ENCODE measurements around the gene MEIS2. TPM values are rescaled to one million over a fixed set of nuclear protein-coding genes. Genes with fewer than 3 reads are reported as not detected.

Gene MEIS2
- polyA plus RNA-seq, 2 of the 4 experiments (the other 2 are of a cell fraction): 7.3 to 11.1 TPM

DNA sequence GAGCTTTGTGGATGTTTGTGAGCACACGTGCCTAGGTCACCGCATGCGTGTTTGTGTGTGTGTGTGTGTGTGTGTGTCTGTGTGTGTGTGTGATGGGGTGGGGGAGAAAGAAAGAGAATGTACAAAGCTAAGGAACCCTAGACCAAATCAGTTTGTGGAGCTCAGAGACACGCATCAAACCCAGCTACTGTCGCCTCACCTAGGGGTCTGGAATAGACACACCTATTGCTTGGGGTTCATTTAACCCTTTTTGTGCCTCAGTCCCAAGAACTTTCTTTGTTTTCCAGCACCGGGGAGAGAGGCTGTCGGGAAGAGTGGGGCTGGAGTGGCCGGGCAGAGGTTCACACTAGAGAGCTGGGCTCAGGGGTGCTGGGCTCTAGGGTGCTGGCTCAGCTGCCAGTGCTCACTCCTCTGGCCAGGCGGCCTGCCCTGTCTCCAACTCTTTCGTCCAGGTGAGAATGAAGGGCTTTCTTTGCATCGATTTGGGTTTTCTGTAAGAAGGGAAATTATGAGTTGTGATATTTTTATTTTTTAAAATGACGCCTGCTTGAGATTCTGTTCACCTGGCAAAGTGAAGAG lies 221.6 kb downstream of the MEIS2 start:
- Histone ChIP-seq H3K27ac (no peak overlapping the region), H3K4me1 (no peaks in the 10 kb centered on the region), H3K4me3 (no peak overlapping the region), H3K9me3 (no peaks in the 10 kb centered on the region), H3K4me2 (no peak overlapping the region)
- DNase-seq (ENCODE audit: low read depth in 1 of 2, low spot score in 1 of 2) (no peak), ATAC-seq (no peak), FAIRE-seq (no peak)
- 89% methylated on average over 12 of the region's 12 CpGs for WGBS (ENCODE audit: missing lambda C conversion rate)
- ChIA-PET CTCF (interaction anchor here (0.6 to 1.6 kb wide), 3 partner anchors 14 to 255 kb away, joined by 3 to 4 read pairs (median 3); no protein-coding TSS in a partner anchor), POLR2A (no interaction called here)
- TF ChIP-seq SREBF2 (IDR thresholded peaks at IDR 0.05) (no peak), POLR2A (IDR thresholded peaks at IDR 0.05; ENCODE audit: low read length) (no peak), CBX8 (IDR thresholded peaks at IDR 0.05) (no peak), SMC3 (IDR thresholded peaks at IDR 0.05) (no peak), ZC3H11A (IDR thresholded peaks at IDR 0.05) (no peak), PHF8 (IDR thresholded peaks at IDR 0.05; ENCODE audit: borderline replicate concordance, low read depth) (no peak), CHD4 (IDR thresholded peaks at IDR 0.05; ENCODE audit: borderline replicate concordance) (no peak), GATA3 (IDR thresholded peaks at IDR 0.05; ENCODE audit: borderline replicate concordance) (no peak), EP300 (IDR thresholded peaks at IDR 0.05) (no peak), FOSB (CRISPR knock-in tag; IDR thresholded peaks at IDR 0.05) (no peak), NPAS2 (CRISPR knock-in tag; IDR thresholded peaks at IDR 0.05; ENCODE audit: borderline replicate concordance) (no peak), MAZ (IDR thresholded peaks at IDR 0.05; ENCODE audit: borderline replicate concordance, low read depth, low read length) (no peak)
- TF ChIP-seq, protein P1, sequence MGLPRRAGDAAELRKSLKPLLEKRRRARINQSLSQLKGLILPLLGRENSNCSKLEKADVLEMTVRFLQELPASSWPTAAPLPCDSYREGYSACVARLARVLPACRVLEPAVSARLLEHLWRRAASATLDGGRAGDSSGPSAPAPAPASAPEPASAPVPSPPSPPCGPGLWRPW (IDR thresholded peaks at IDR 0.05): no peak
- TF ChIP-seq, protein P2, sequence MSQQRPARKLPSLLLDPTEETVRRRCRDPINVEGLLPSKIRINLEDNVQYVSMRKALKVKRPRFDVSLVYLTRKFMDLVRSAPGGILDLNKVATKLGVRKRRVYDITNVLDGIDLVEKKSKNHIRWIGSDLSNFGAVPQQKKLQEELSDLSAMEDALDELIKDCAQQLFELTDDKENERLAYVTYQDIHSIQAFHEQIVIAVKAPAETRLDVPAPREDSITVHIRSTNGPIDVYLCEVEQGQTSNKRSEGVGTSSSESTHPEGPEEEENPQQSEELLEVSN (IDR thresholded peaks at IDR 0.05; ENCODE audit: borderline replicate concordance, low read depth): no peak
- TF ChIP-seq, protein P3, sequence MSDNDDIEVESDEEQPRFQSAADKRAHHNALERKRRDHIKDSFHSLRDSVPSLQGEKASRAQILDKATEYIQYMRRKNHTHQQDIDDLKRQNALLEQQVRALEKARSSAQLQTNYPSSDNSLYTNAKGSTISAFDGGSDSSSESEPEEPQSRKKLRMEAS (IDR thresholded peaks at IDR 0.05): no peak

DNA sequence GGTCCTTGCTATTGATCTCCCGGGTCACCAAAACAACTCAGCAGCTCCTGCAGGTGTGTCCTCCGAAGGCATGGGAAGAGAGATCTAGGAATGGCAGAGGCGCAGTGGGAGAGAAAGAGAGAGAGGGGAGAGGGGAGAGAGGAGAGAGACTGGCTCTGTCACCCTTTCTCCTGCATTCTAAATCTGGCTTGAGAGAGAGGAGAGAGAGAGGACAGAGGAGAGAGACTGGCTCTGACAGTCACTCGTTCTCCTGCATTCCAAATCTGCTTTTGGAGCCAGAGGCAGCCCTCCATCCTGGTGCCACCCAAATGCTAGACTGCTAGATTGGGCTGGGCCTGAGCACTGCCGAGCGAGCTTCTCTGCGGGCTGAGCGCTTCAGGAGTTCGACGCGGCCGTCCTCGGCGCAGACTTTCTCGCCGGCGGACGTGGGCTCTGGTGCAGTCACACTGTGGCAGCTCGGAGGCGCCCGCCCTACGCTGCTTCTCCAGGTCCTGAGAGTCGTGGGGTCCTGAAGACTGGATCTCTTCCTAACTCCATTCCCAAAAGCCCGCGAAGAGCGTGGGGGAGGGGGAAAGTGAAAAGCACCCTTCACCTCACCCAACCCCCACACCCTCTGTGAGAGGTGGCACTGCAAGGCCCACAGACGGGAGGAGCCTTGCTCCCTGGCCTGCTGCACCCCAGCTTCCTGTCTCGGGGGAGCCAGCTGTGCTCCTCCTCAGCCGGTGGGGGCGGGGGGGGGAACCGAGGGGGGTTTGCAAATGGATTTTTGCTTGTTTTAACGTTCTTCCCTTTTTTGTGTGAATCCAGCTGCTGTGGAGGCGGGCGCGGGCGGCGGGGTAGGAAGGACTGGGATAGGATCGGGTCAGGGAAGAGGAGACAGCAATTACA lies 222.3 kb downstream of the MEIS2 start:
- H3K4me3 ChIP-seq: no peak overlapping the region

DNA sequence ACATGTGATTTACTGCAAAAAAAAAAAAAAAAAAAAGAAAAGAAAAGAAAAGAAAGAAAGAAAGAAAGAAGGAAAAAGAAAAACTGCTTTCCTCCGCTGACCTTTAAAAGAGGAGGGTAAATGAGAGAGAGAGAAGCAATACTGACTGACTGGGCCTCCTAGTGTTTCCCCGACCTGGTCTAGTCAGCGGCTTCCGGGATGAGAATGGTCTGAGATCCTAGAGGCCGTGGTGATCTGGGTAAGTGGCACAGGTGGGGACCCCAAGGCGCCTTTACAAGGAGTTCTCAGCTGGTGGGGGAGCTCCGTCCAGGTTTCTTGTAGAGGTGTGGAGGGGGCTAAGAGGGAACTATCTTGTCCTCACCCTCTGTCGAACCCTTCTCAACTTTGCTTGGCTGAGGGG lies 223.1 kb downstream of the MEIS2 start:
- TF ChIP-seq POLR2A (IDR thresholded peaks at IDR 0.05; ENCODE audit: low read length) (no peak), RARB (CRISPR knock-in tag; IDR thresholded peaks at IDR 0.05) (no peak), ZC3H11A (IDR thresholded peaks at IDR 0.05) (no peak), CHD4 (IDR thresholded peaks at IDR 0.05; ENCODE audit: borderline replicate concordance) (no peak), MYC (IDR thresholded peaks at IDR 0.05; ENCODE audit: borderline replicate concordance, low read length) (no peak), GATA3 (IDR thresholded peaks at IDR 0.05; ENCODE audit: borderline replicate concordance) (no peak)
- TF ChIP-seq, protein P4, sequence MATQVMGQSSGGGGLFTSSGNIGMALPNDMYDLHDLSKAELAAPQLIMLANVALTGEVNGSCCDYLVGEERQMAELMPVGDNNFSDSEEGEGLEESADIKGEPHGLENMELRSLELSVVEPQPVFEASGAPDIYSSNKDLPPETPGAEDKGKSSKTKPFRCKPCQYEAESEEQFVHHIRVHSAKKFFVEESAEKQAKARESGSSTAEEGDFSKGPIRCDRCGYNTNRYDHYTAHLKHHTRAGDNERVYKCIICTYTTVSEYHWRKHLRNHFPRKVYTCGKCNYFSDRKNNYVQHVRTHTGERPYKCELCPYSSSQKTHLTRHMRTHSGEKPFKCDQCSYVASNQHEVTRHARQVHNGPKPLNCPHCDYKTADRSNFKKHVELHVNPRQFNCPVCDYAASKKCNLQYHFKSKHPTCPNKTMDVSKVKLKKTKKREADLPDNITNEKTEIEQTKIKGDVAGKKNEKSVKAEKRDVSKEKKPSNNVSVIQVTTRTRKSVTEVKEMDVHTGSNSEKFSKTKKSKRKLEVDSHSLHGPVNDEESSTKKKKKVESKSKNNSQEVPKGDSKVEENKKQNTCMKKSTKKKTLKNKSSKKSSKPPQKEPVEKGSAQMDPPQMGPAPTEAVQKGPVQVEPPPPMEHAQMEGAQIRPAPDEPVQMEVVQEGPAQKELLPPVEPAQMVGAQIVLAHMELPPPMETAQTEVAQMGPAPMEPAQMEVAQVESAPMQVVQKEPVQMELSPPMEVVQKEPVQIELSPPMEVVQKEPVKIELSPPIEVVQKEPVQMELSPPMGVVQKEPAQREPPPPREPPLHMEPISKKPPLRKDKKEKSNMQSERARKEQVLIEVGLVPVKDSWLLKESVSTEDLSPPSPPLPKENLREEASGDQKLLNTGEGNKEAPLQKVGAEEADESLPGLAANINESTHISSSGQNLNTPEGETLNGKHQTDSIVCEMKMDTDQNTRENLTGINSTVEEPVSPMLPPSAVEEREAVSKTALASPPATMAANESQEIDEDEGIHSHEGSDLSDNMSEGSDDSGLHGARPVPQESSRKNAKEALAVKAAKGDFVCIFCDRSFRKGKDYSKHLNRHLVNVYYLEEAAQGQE (IDR thresholded peaks at IDR 0.05): no peak
- TF ChIP-seq, protein P5, sequence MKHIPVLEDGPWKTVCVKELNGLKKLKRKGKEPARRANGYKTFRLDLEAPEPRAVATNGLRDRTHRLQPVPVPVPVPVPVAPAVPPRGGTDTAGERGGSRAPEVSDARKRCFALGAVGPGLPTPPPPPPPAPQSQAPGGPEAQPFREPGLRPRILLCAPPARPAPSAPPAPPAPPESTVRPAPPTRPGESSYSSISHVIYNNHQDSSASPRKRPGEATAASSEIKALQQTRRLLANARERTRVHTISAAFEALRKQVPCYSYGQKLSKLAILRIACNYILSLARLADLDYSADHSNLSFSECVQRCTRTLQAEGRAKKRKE (CRISPR knock-in tag; IDR thresholded peaks at IDR 0.05; ENCODE audit: low read depth): no peak
- Histone ChIP-seq H3K4me3 (no peak overlapping the region), H3K4me1 (no peaks in the 10 kb centered on the region), H3K27ac (no peak overlapping the region), H3K9me3 (no peaks in the 10 kb centered on the region), H3K4me2 (no peak overlapping the region)
- no peak for DNase-seq (ENCODE audit: low read depth in 1 of 2, low spot score in 1 of 2)
- ATAC-seq: no peak
- 72% methylated on average over 8 of the region's 8 CpGs for WGBS (ENCODE audit: missing lambda C conversion rate)
- ChIA-PET POLR2A (no interaction called here), CTCF (interaction anchor here (1.3 kb wide), 1 partner anchor 257 kb away, joined by 3 read pairs; no protein-coding TSS in a partner anchor)
- no peak for FAIRE-seq

More for the DNA sequence above, 222.3 kb downstream of the MEIS2 start:
- ChIA-PET CTCF (interaction anchor here (0.6 to 1.6 kb wide), 4 partner anchors 15 to 256 kb away, joined by 3 to 4 read pairs (median 3); no protein-coding TSS in a partner anchor), POLR2A (no interaction called here)
- no peak overlapping the region for H3K27ac ChIP-seq
- DNase-seq (ENCODE audit: low read depth in 1 of 2, low spot score in 1 of 2) (no peak), ATAC-seq (no peak), FAIRE-seq (no peak)
- TF ChIP-seq, protein P5 (CRISPR knock-in tag; IDR thresholded peaks at IDR 0.05; ENCODE audit: low read depth): no peak
- no peaks in the 10 kb centered on the region for H3K9me3 ChIP-seq
- no peaks in the 10 kb centered on the region for H3K4me1 ChIP-seq
- no peak overlapping the region for H3K4me2 ChIP-seq
- WGBS (ENCODE audit: missing lambda C conversion rate): 87% methylated on average over 33 of the region's 38 CpGs
